Osteoblast (primary cell): ENCODE measurements around the gene ARFGAP2. TPM values are rescaled to one million over a fixed set of nuclear protein-coding genes. Genes with fewer than 3 reads are reported as not detected.
A peak's percentile ranks its signal among the peaks of the same experiment; 100 is the strongest.

Experiments
- DNase-seq: peaks from one replicate; pipeline ENCODE4 v3.0.0; 2011; ENCODE audit warnings: low spot score, mixed read lengths; ENCODE audit not compliant: insufficient read length; ENCODE audit errors: missing footprints
- H2AFZ ChIP-seq: 2 replicates; pipeline ENCODE4 v1.6.0; 2011; ENCODE audit warnings: mild to moderate bottlenecking, low read length
- H3K27ac ChIP-seq: 2 replicates; pipeline ENCODE4 v1.5.1; 2011; ENCODE audit warnings: mild to moderate bottlenecking, low read depth, low read length, moderate library complexity
- H3K27me3 ChIP-seq: 2 replicates; pipeline ENCODE4 v1.6.0; 2012; ENCODE audit warnings: mild to moderate bottlenecking, control low read depth, inconsistent platforms, low read length, moderate library complexity; ENCODE audit not compliant: insufficient read depth
- H3K36me3 ChIP-seq: 2 replicates; pipeline ENCODE4 v1.5.1; 2011; ENCODE audit warnings: mild to moderate bottlenecking, low read length, control low read depth, moderate library complexity; ENCODE audit not compliant: insufficient read depth
- H3K4me1 ChIP-seq: 2 replicates; pipeline ENCODE4 v1.5.1; 2011; ENCODE audit warnings: mild to moderate bottlenecking, low read length, control low read depth, moderate library complexity; ENCODE audit not compliant: insufficient read depth
- H3K4me2 ChIP-seq: 2 replicates; pipeline ENCODE4 v1.6.0; 2011; ENCODE audit warnings: mild to moderate bottlenecking, low read length; ENCODE audit not compliant: insufficient read depth
- H3K4me3 ChIP-seq: fragments of 200-600 bp; sonication (generic); 3 replicates; pipeline ENCODE4 v1.5.1; 2012; ENCODE audit warnings: mild to moderate bottlenecking, low read length, inconsistent platforms; ENCODE audit not compliant: insufficient read depth
- H3K79me2 ChIP-seq: 2 replicates; pipeline ENCODE4 v1.6.0; 2012; ENCODE audit warnings: mild to moderate bottlenecking, low read length, control low read depth, inconsistent platforms; ENCODE audit not compliant: insufficient read depth
- H3K9me3 ChIP-seq: 2 replicates; pipeline ENCODE4 v1.5.1; 2011; ENCODE audit warnings: low read depth, low read length, control low read depth
- H4K20me1 ChIP-seq: 2 replicates; pipeline ENCODE4 v1.6.0; 2012; ENCODE audit warnings: mild to moderate bottlenecking, low read length, control low read depth; ENCODE audit not compliant: insufficient read depth
- CTCF ChIP-seq: IDR thresholded peaks from 2 replicates; pipeline ENCODE4 v1.5.1; 2011; ENCODE audit warnings: mild to moderate bottlenecking, low read depth, low read length, moderate library complexity; ENCODE audit errors: extremely low read depth
- total RNA-seq: library from RNA; depleted of rRNA; stranded (reverse); fragments of >200 nt; gene quantifications from 2 replicates; pipeline ENCODE4 v1.2.3, GENCODE V29; 2012

The ARFGAP2 gene
- 104 and 139 TPM in 2 replicates for total RNA-seq

- Histone ChIP-seq H3K36me3 (peaks cover 37% of the 10 kb centered on the region), H2AFZ (peak within 1 kb of the TSS; percentile 97), H3K79me2 (peaks cover 49% of the 10 kb centered on the region), H3K4me1 (peaks cover 19% of the 10 kb centered on the region), H3K9me3 (no peaks in the 10 kb centered on the region), H3K4me2 (peak within 1 kb of the TSS; percentile 100), H3K4me3 (peak within 1 kb of the TSS; percentile 100), H3K27ac (peak within 1 kb of the TSS; percentile 96), H4K20me1 (peaks cover 28% of the 10 kb centered on the region), H3K27me3 (no peaks in the 10 kb centered on the region)
- TF ChIP-seq CTCF: no peak
- peak; percentile 100 for DNase-seq
Measured at GRCh38 chr11:47176328-47177228, at the start of gene ARFGAP2. Gene ARFGAP2, minus strand, starts transcription at chr11:47176879. Its CDS starts 26 bp downstream, at chr11:47176853.

- Histone ChIP-seq H3K27me3 (no peaks in the 10 kb centered on the region), H3K4me3 (no peak overlapping the region), H2AFZ (no peak overlapping the region), H3K79me2 (peaks cover 3% of the 10 kb centered on the region), H4K20me1 (no peaks in the 10 kb centered on the region), H3K27ac (peak overlapping the region; percentile 28), H3K4me1 (peaks cover under 1% of the 10 kb centered on the region), H3K9me3 (no peaks in the 10 kb centered on the region), H3K4me2 (no peak overlapping the region), H3K36me3 (peaks cover 38% of the 10 kb centered on the region)
- DNase-seq: no peak
- TF ChIP-seq CTCF: no peak
Measured at GRCh38 chr11:47225552-47226400, 49.1 kb upstream of the ARFGAP2 start.

GRCh38 chr11:47222696-47223095 lies 46.0 kb upstream of the ARFGAP2 start:
- no peak for TF ChIP-seq CTCF
- Histone ChIP-seq H3K4me3 (no peak overlapping the region), H3K9me3 (no peaks in the 10 kb centered on the region), H3K27me3 (no peaks in the 10 kb centered on the region), H3K4me2 (no peak overlapping the region), H3K79me2 (peaks cover 12% of the 10 kb centered on the region), H4K20me1 (peaks cover 5% of the 10 kb centered on the region), H3K27ac (peak overlapping the region; percentile 32), H2AFZ (no peak overlapping the region), H3K36me3 (peaks cover 26% of the 10 kb centered on the region), H3K4me1 (peaks cover 11% of the 10 kb centered on the region)
- no peak for DNase-seq
